GM12891 (cell line): ENCODE measurements around the gene VWA3B.
"Not testable (repeated sequence)": the region's sequence is repeated elsewhere in the genome, so short reads cannot be mapped to it uniquely, and the experiment has no call there.

Experiments used
- DNase-seq: peaks from one replicate; pipeline ENCODE4 v3.0.0; 2011; ENCODE audit warnings: low spot score; ENCODE audit not compliant: insufficient read length
- FAIRE-seq: peaks from 2 replicates; lab custom pipeline; 2011; peaks lifted over from hg19 to GRCh38; lab: Jason Lieb, UNC
- PAX5 ChIP-seq: IDR thresholded peaks from 2 replicates; pipeline ENCODE4 v1.6.1; 2011; ENCODE audit warnings: low read length, moderate library complexity, mild to moderate bottlenecking; ENCODE audit not compliant: insufficient read depth, severe bottlenecking
- POLR2A ChIP-seq: IDR thresholded peaks from 2 replicates; pipeline ENCODE4 v1.6.1; 2011; ENCODE audit warnings: low read depth, low read length, control low read depth
- POLR2AphosphoS5 ChIP-seq: IDR thresholded peaks from 2 replicates; pipeline ENCODE4 v1.6.1; 2011; ENCODE audit warnings: low read depth, low read length, control low read depth
- POU2F2 ChIP-seq: IDR thresholded peaks from 2 replicates; pipeline ENCODE4 v1.6.1; 2011; ENCODE audit warnings: low read depth, mild to moderate bottlenecking, control low read depth, low read length, moderate library complexity
- SPI1 ChIP-seq: IDR thresholded peaks from 2 replicates; pipeline ENCODE4 v1.6.1; 2011; ENCODE audit warnings: low read depth, low read length, control low read depth
- TAF1 ChIP-seq: IDR thresholded peaks from 2 replicates; pipeline ENCODE4 v1.6.1; 2011; ENCODE audit warnings: low read depth, low read length, control low read depth

VWA3B gene

GRCh38 chr2:98299211-98299905 is 212.4 kb downstream of the VWA3B start:
- FAIRE-seq (no peak), DNase-seq (no peak)
- TF ChIP-seq SPI1 (no peak), POU2F2 (no peak), POLR2A (no peak), PAX5 (no peak), TAF1 (no peak), POLR2AphosphoS5 (no peak)

GRCh38 chr2:98300141-98300874 is 213.3 kb downstream of the VWA3B start:
- no peak for FAIRE-seq
- no peak for TF ChIP-seq PAX5
- TF ChIP-seq POLR2A: no peak
- no peak for TF ChIP-seq POU2F2
- no peak for TF ChIP-seq TAF1
- no peak for TF ChIP-seq SPI1
- no peak for TF ChIP-seq POLR2AphosphoS5
- no peak for DNase-seq

GRCh38 chr2:98301469-98301868 is 214.5 kb downstream of the VWA3B start:
- FAIRE-seq: no peak

GRCh38 chr2:98307131-98307696 is 220.2 kb downstream of the VWA3B start:
- FAIRE-seq: not testable (repeated sequence)

More at GRCh38 chr2:98301469-98301868, 214.5 kb downstream of the VWA3B start:
- no peak for DNase-seq
- TF ChIP-seq TAF1 (no peak), POU2F2 (no peak), SPI1 (no peak), POLR2A (no peak), PAX5 (no peak), POLR2AphosphoS5 (no peak)

GRCh38 chr2:98308068-98308467 is 221.1 kb downstream of the VWA3B start:
- FAIRE-seq (no peak), DNase-seq (no peak)
- no peak for TF ChIP-seq POLR2A
- no peak for TF ChIP-seq POU2F2
- no peak for TF ChIP-seq TAF1
- TF ChIP-seq PAX5: no peak
- TF ChIP-seq POLR2AphosphoS5: no peak
- TF ChIP-seq SPI1: no peak

More at GRCh38 chr2:98307131-98307696, 220.2 kb downstream of the VWA3B start:
- not testable (repeated sequence) for DNase-seq

GRCh38 chr2:98308532-98308931 is 221.6 kb downstream of the VWA3B start:
- DNase-seq (no peak), FAIRE-seq (no peak)
- TF ChIP-seq SPI1: no peak
- TF ChIP-seq POLR2AphosphoS5: no peak
- TF ChIP-seq POU2F2: no peak
- no peak for TF ChIP-seq TAF1
- no peak for TF ChIP-seq POLR2A
- no peak for TF ChIP-seq PAX5

GRCh38 chr2:98309580-98309979 is 222.6 kb downstream of the VWA3B start:
- DNase-seq (no peak), FAIRE-seq (no peak)
- TF ChIP-seq PAX5: no peak
- TF ChIP-seq POU2F2: no peak
- TF ChIP-seq TAF1: no peak
- TF ChIP-seq SPI1: no peak
- no peak for TF ChIP-seq POLR2AphosphoS5
- TF ChIP-seq POLR2A: no peak

GRCh38 chr2:98310010-98310409 is 223.0 kb downstream of the VWA3B start:
- DNase-seq: no peak
- no peak for FAIRE-seq
- TF ChIP-seq SPI1 (no peak), TAF1 (no peak), PAX5 (no peak), POU2F2 (no peak), POLR2A (no peak), POLR2AphosphoS5 (no peak)

- DNase-seq (no peak), FAIRE-seq (no peak)
- TF ChIP-seq POLR2A: no peak
- TF ChIP-seq POLR2AphosphoS5: no peak
Observed at GRCh38 chr2:98311090-98311489, 224.1 kb downstream of the VWA3B start.
